ENCODE data around the gene MED27. TPM values are rescaled to one million over a fixed set of nuclear protein-coding genes. Genes with fewer than 3 reads are reported as not detected.

Gene MED27
- total RNA-seq, 2 donors from 2014 or later = 12.0 to 18.8 TPM

- DNase-seq = no peak
- TF ChIP-seq CTCF (IDR thresholded peaks at IDR 0.05) = no peak
- Histone ChIP-seq H3K9ac (ENCODE audit: low read depth in 2 of 2, low read length in 2 of 2) (no peak overlapping the region), H3K4me1 (no peaks in the 10 kb centered on the region), H3K27me3 (no peaks in the 10 kb centered on the region), H3K4me3 (no peak overlapping the region), H3K27ac (no peak overlapping the region), H3K36me3 (no peaks in the 10 kb centered on the region), H3K9me3 (no peaks in the 10 kb centered on the region)
- intact Hi-C loops (cut with DNase I) = no loop called here
Observed at GRCh38 chr9:131889437-131890251, 190.0 kb downstream of the MED27 start.

DNA sequence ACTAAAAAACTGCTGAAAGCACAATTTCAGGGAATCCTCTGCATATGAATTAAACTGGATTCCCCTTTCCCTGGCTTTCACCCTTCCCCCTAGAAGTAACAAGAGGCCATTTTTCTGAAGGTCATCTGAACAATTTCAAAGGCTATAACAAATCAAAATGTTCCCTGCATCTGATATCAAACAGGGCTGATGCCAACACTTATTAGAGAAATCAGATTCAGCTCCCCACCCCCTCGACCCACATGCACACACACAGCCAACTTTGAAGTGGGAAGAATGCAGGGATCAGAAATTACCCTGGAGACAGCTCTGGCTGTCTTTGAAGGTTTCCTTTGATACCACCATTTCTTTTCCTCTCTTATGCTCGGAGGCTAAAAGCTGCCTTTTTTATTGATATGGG, 190.7 kb downstream of the MED27 start:
- Histone ChIP-seq H3K4me1 (no peaks in the 10 kb centered on the region), H3K27me3 (no peaks in the 10 kb centered on the region), H3K9me3 (no peaks in the 10 kb centered on the region), H3K9ac (ENCODE audit: low read depth in 2 of 2, low read length in 2 of 2) (no peak overlapping the region), H3K4me3 (no peak overlapping the region), H3K36me3 (no peaks in the 10 kb centered on the region), H3K27ac (no peak overlapping the region)
- intact Hi-C loops (cut with DNase I) = no loop called here
- TF ChIP-seq CTCF (IDR thresholded peaks at IDR 0.05) = no peak
- DNase-seq = no peak

DNA sequence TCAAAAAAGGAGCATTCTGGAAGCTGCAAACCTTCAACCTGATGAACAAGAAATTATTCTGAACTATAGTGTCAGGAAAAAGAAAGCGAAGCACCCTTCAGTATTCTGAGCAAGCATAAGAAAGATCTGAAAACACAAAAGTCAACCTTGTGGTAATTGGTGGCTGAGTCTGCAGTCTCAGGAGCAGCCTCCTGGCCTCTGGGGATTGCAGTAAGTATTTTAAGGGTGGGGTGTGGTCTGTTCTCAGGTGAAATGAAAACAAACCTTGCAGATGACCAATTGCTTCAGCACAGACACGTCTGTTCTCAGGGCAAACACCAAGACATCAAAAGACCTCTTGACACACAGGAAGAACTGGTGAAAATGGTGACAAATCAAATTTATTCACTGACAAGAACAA, 192.0 kb downstream of the MED27 start:
- no peak for DNase-seq
- no peaks in the 10 kb centered on the region for H3K36me3 ChIP-seq
- TF ChIP-seq CTCF (IDR thresholded peaks at IDR 0.05) = no peak
- H3K9me3 ChIP-seq = no peaks in the 10 kb centered on the region
- H3K9ac ChIP-seq (ENCODE audit: low read depth in 2 of 2, low read length in 2 of 2) = no peak overlapping the region
- intact Hi-C loops (cut with DNase I) = no loop called here
- H3K4me3 ChIP-seq = no peak overlapping the region
- no peaks in the 10 kb centered on the region for H3K27me3 ChIP-seq
- H3K4me1 ChIP-seq = no peaks in the 10 kb centered on the region
- no peak overlapping the region for H3K27ac ChIP-seq

DNA sequence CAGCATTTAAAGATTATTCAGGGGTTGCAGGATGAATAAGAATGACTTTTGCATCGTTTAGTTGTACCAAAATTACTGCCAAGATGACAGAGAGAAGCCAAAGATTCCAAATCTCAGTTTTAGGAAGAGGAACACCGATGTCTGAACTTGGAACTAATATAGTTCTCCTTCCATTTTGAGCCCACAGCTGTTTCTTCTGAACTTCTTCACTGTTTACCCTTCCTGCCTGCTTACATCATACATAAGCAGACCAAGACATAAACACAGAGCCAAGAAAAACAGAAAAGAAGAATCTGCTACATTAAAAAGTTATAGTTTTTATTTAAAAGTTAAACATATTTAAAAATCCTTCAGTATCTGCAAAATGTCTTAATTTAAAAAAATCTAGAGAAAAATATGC, 192.8 kb downstream of the MED27 start:
- Histone ChIP-seq H3K9ac (ENCODE audit: low read depth in 2 of 2, low read length in 2 of 2) (no peak overlapping the region), H3K36me3 (no peaks in the 10 kb centered on the region), H3K27me3 (no peaks in the 10 kb centered on the region), H3K27ac (no peak overlapping the region), H3K9me3 (no peaks in the 10 kb centered on the region), H3K4me3 (no peak overlapping the region), H3K4me1 (no peaks in the 10 kb centered on the region)
- no peak for DNase-seq
- intact Hi-C loops (cut with DNase I) = no loop called here
- no peak for TF ChIP-seq CTCF (IDR thresholded peaks at IDR 0.05)

GRCh38 chr9:131885144-131885609, 194.5 kb downstream of the MED27 start:
- DNase-seq = no peak

More at GRCh38 chr9:131885144-131885609, 194.5 kb downstream of the MED27 start:
- Histone ChIP-seq H3K4me3 (no peak overlapping the region), H3K4me1 (no peaks in the 10 kb centered on the region), H3K9me3 (no peaks in the 10 kb centered on the region), H3K27me3 (no peaks in the 10 kb centered on the region), H3K9ac (ENCODE audit: low read depth in 2 of 2, low read length in 2 of 2) (no peak overlapping the region), H3K36me3 (no peaks in the 10 kb centered on the region), H3K27ac (no peak overlapping the region)
- no peak for TF ChIP-seq CTCF (IDR thresholded peaks at IDR 0.05)
- intact Hi-C loops (cut with DNase I) = no loop called here

Measured in colonic mucosa (tissue), 4 donors.